Measurements from ENCODE around the gene ARHGEF38.

The ARHGEF38 gene

DNA sequence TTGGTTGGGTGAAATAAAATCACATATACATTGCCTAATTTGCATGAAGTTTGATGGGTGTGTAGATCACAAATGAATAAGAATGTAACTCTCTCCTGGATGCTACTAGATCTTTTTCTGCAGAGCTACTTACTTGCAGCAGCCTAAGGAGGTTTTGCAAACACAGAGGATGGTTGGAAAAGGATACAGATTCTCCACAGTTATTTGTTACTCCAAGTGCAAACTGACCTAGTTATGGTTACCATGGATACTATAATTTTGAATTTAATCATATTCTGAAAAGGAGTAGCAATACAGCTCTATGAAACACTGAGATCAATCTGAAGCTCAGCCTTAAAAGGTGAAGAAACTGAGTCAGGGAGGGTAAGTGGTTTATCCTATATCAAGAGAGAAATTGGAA, 9.1 kb upstream of the ARHGEF38 start:
- POLR2A ChIA-PET (ENCODE audit: low non-redundant PET): no interaction called here
- CTCF ChIA-PET: interaction anchor here (0.7 to 1.8 kb wide), 2 partner anchors 123 to 517 kb away, joined by 3 to 7 read pairs; no protein-coding TSS in a partner anchor
- DNase-seq (ENCODE audit: low spot score): no peak
- TF ChIP-seq CTCF (conservative IDR thresholded peaks at IDR 0.05; ENCODE audit: low read depth): no peak
- no peak overlapping the region for H3K27ac ChIP-seq

DNA sequence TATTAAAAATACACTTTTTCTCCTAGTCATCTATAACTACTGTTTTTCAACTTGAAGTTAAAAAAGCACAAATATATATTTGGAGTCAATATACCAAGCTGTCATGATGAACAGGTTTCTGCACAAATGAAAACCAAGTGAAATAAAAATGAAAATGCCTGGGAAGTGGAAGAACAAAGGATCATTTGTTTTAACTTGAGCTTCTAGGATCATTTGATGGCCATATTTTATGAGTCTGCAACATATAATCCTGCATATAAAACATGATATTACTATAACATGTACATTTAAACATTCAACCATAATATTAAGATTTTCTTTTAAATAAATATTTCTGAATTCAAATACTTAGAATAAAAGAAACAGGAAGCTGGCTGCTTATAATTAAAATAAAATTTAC, 8.5 kb upstream of the ARHGEF38 start:
- POLR2A ChIA-PET (ENCODE audit: low non-redundant PET): no interaction called here
- no peak overlapping the region for H3K27ac ChIP-seq
- TF ChIP-seq CTCF (conservative IDR thresholded peaks at IDR 0.05; ENCODE audit: low read depth): no peak
- DNase-seq (ENCODE audit: low spot score): no peak
- CTCF ChIA-PET: interaction anchor here (0.7 to 1.8 kb wide), 2 partner anchors 123 to 517 kb away, joined by 3 to 7 read pairs; no protein-coding TSS in a partner anchor

DNA sequence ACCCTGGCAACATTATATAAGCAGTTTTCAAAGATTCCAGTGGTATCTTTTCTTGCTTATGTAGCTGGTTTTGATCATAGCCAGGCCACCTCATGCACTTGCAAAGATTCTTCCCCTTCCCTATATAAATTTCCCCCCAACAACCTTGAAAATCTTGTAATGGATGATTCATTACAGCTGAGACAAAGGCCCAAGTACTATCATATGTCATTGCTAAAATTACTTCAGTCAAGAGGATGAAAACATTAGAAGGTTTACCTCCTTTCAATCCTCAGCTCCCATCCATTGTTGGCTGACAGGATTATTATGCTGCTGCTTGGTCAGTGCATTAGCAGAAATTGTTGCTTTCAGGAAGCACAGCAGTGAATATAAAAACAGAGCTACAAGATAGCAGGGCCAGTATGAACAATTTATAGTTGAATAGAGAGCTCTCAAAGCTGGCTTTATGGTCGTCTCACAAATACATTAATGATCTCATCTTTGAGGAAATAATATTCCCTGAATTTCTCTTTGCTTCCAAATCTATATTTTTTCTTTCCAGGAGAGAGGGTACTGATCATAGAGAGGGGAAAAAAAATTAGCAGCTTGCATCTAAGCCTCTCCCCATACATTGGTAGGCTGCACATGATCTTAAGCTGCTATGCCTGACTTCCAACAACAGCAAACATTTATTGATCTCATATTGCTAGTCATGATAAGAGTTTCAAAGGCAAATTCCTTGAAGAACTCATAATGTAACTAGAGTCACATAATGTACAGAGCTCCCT, 7.7 kb upstream of the ARHGEF38 start:
- ChIA-PET CTCF (interaction anchor here (0.6 to 1.8 kb wide), 3 partner anchors 23 to 1823 kb away, joined by 3 to 7 read pairs (median 3); no protein-coding TSS in a partner anchor), POLR2A (ENCODE audit: low non-redundant PET) (no interaction called here)
- no peak overlapping the region for H3K27ac ChIP-seq
- TF ChIP-seq CTCF (conservative IDR thresholded peaks at IDR 0.05; ENCODE audit: low read depth): no peak
- no peak for DNase-seq (ENCODE audit: low spot score)

DNA sequence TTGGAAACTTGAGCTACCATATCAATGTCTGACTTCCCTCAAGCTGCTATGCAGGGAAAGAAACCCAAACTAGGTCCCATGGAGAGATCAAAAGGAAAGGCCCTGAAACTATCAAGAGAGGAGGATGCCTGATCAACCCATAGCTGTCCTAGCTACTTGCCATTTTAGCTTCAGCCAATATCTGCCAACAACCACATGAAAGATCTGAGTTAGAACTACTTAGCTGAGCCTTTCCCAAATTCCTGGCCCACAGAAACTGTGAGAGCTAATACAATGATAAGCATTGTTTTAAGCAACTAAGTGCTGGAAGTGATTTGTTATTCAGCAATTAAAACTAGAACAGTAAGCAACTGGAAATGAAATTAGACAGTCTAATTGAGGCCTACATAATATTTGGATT, 6.3 kb upstream of the ARHGEF38 start:
- DNase-seq (ENCODE audit: low spot score): no peak
- H3K27ac ChIP-seq: no peak overlapping the region
- ChIA-PET POLR2A (ENCODE audit: low non-redundant PET) (no interaction called here), CTCF (interaction anchor here (0.6 kb wide), 1 partner anchor 37 kb away, joined by 3 read pairs; no protein-coding TSS in a partner anchor)
- no peak for TF ChIP-seq CTCF (conservative IDR thresholded peaks at IDR 0.05; ENCODE audit: low read depth)

GRCh38 chr4:105547769-105548168, 4.7 kb upstream of the ARHGEF38 start:
- H3K27ac ChIP-seq: no peak overlapping the region
- CTCF ChIA-PET: no interaction called here
- POLR2A ChIA-PET (ENCODE audit: low non-redundant PET): no interaction called here
- no peak for TF ChIP-seq CTCF (conservative IDR thresholded peaks at IDR 0.05; ENCODE audit: low read depth)
- no peak for DNase-seq (ENCODE audit: low spot score)

- CTCF ChIA-PET: no interaction called here
- DNase-seq (ENCODE audit: low spot score): peak; percentile 10
- POLR2A ChIA-PET (ENCODE audit: low non-redundant PET): no interaction called here
- TF ChIP-seq CTCF (conservative IDR thresholded peaks at IDR 0.05; ENCODE audit: low read depth): no peak
- H3K27ac ChIP-seq: no peak overlapping the region
Measured at GRCh38 chr4:105548483-105548882, 3.9 kb upstream of the ARHGEF38 start.
